SK-N-SH (cell line): ENCODE measurements around the gene GLUL. TPM values are rescaled to one million over a fixed set of nuclear protein-coding genes. Genes with fewer than 3 reads are reported as not detected.

Experiments used
- CTCF ChIA-PET: fragments of 300-600, 350-600 bp; formaldehyde crosslinking; extraction: SDS; loops from one replicate; lab custom pipeline; 2021; lab: Yijun Ruan, JAX
- POLR2A ChIA-PET: fragments of 350-600 bp; sonication (Branson Sonifier 250); formaldehyde crosslinking; extraction: SDS; loops from one replicate; lab custom pipeline; 2020; ENCODE audit warnings: antibody characterized with exemption, inconsistent platforms; lab: Yijun Ruan, JAX
- DNase-seq: peaks from one replicate; pipeline ENCODE4 v3.0.0; 2012
- H2AFZ ChIP-seq: fragments of 200-600 bp; sonication (generic); 2 replicates; pipeline ENCODE4 v1.8.1; 2016; ENCODE audit warnings: antibody characterized with exemption, mild to moderate bottlenecking, low read depth
- H3F3A ChIP-seq: fragments of 200-600 bp; sonication (generic); replicated peaks from 2 replicates; pipeline ENCODE3; 2016; ENCODE audit warnings: antibody characterized with exemption, mild to moderate bottlenecking; ENCODE audit not compliant: insufficient read depth
- H3K27ac ChIP-seq, 2 experiments: fragments of 200-500 bp in 1 of 2; fragments of 200-600 bp in 1 of 2; sonication (Bioruptor generic) in 1 of 2; sonication (generic), shearing (Covaris generic) in 1 of 2; 2 replicates each; pipeline versions ENCODE4 v1.5.1 to v1.6.1; 2014 to 2016; ENCODE audit warnings: low read depth in 2 of 2, inconsistent platforms in 1 of 2, low read length in 1 of 2, mild to moderate bottlenecking in 1 of 2, mixed read lengths in 1 of 2
- H3K27me3 ChIP-seq: fragments of 200-600 bp; sonication (generic), shearing (Covaris generic); 2 replicates; pipeline ENCODE4 v1.6.1; 2016; ENCODE audit warnings: mixed run types; ENCODE audit not compliant: insufficient read depth
- H3K36me3 ChIP-seq, 2 experiments: fragments of 200-500 bp in 1 of 2; fragments of 200-600 bp in 1 of 2; sonication (Bioruptor generic) in 1 of 2; sonication (generic) in 1 of 2; replicated peaks in 1 of 2; 2 replicates each; pipeline versions ENCODE3 to v1.5.1; 2014 to 2016; ENCODE audit warnings: low read length in 1 of 2, mild to moderate bottlenecking in 1 of 2; ENCODE audit not compliant: insufficient read depth in 2 of 2, control insufficient read depth in 1 of 2
- H3K4me1 ChIP-seq, 2 experiments: fragments of 200-500 bp in 1 of 2; fragments of 200-600 bp in 1 of 2; sonication (Bioruptor generic) in 1 of 2; sonication (generic), shearing (Covaris generic) in 1 of 2; 2 replicates each; pipeline versions ENCODE4 v1.5.1 to v1.6.1; 2014 to 2016; ENCODE audit warnings: low read depth in 1 of 2, low read length in 1 of 2, mixed run types in 1 of 2; ENCODE audit not compliant: insufficient read depth in 2 of 2, control insufficient read depth in 1 of 2
- H3K4me2 ChIP-seq: fragments of 200-600 bp; sonication (generic), shearing (Covaris generic); 2 replicates; pipeline ENCODE4 v1.6.1; 2017; ENCODE audit warnings: mixed run types
- H3K4me3 ChIP-seq, 2 experiments: fragments of 200-500 bp in 1 of 2; fragments of 200-600 bp in 1 of 2; sonication (Bioruptor generic) in 1 of 2; sonication (generic), shearing (Covaris generic) in 1 of 2; 2 replicates each; pipeline versions ENCODE4 v1.5.1 to v1.8.1; 2014 to 2016; ENCODE audit warnings: low read depth in 2 of 2, inconsistent platforms in 1 of 2, low read length in 1 of 2, mild to moderate bottlenecking in 1 of 2, mixed read lengths in 1 of 2, moderate library complexity in 1 of 2
- H3K79me2 ChIP-seq: fragments of 200-600 bp; sonication (generic); 2 replicates; pipeline ENCODE4 v1.8.1; 2017; ENCODE audit warnings: mild to moderate bottlenecking; ENCODE audit not compliant: insufficient read depth
- H3K9ac ChIP-seq: fragments of 200-600 bp; sonication (generic); 2 replicates; pipeline ENCODE4 v1.6.1; 2017; ENCODE audit warnings: mixed run types
- H3K9me2 ChIP-seq: fragments of 200-600 bp; sonication (generic); 2 replicates; pipeline ENCODE4 v1.6.1; 2017; ENCODE audit warnings: mixed run types
- H3K9me3 ChIP-seq: fragments of 200-600 bp; sonication (generic); 2 replicates; pipeline ENCODE4 v1.6.1; 2017; ENCODE audit warnings: mixed run types, mild to moderate bottlenecking, moderate library complexity
- H4K20me1 ChIP-seq: fragments of 200-600 bp; sonication (generic); 2 replicates; pipeline ENCODE4 v1.6.1; 2017; ENCODE audit warnings: mild to moderate bottlenecking, mixed run types; ENCODE audit not compliant: insufficient read depth
- CTCF ChIP-seq: fragments of 200-600 bp; sonication (generic); IDR thresholded peaks from 2 replicates; pipeline ENCODE4 v1.6.1; 2017; ENCODE audit warnings: antibody characterized with exemption, mild to moderate bottlenecking, moderate library complexity
- ELF1 ChIP-seq: IDR thresholded peaks from 2 replicates; pipeline ENCODE4 v1.4.0; 2012
- FOXM1 ChIP-seq: IDR thresholded peaks from 2 replicates; pipeline ENCODE4 v1.4.0; 2012; ENCODE audit warnings: low read depth, mild to moderate bottlenecking
- GATA2 ChIP-seq: sonication (generic); formaldehyde crosslinking; IDR thresholded peaks from 2 replicates; pipeline ENCODE4 v1.5.0; 2020; ENCODE audit warnings: mild to moderate bottlenecking, missing genetic modification reagents
- JUND ChIP-seq: IDR thresholded peaks from 2 replicates; pipeline ENCODE4 v1.4.0; 2012
- MAX ChIP-seq: IDR thresholded peaks from 2 replicates; pipeline ENCODE4 v1.4.0; 2012; ENCODE audit warnings: low read depth
- REST ChIP-seq: IDR thresholded peaks from 2 replicates; pipeline ENCODE4 v1.6.1; 2012; ENCODE audit warnings: mild to moderate bottlenecking, low read depth, low read length, moderate library complexity
- SMC3 ChIP-seq: IDR thresholded peaks from 2 replicates; pipeline ENCODE4 v1.6.1; 2012; ENCODE audit warnings: low read depth, low read length, improper control_type of control experiment
- TCF12 ChIP-seq: IDR thresholded peaks from 2 replicates; pipeline ENCODE4 v1.4.0; 2012
- ZBTB33 ChIP-seq: IDR thresholded peaks from 2 replicates; pipeline ENCODE4 v1.4.0; 2012; ENCODE audit warnings: low read depth, borderline replicate concordance
- WGBS: methylation state at CpG from one replicate; pipeline ENCODE4 v1.1.6; 2017; ENCODE audit warnings: low lambda C conversion rate; 5-methylcytosine and 5-hydroxymethylcytosine counted together
- polyA plus RNA-seq, 3 experiments: library from polyadenylated mRNA; depleted of rRNA; stranded (reverse); fragments of >200 nt; gene quantifications; 2 replicates each; pipeline ENCODE4 v1.2.3, GENCODE V29; 2012

Gene GLUL
- polyA plus RNA-seq, 1 of the 3 experiments (the other 2 are of a cell fraction), result 107 TPM

GRCh38 chr1:182385885-182386853 is 5.4 kb downstream of the GLUL start:
- DNase-seq, result no peak
- H3K79me2 ChIP-seq, result peaks cover 41% of the 10 kb centered on the region
- no peak overlapping the region for H3K4me3 ChIP-seq
- H3K27ac ChIP-seq, result no peak overlapping the region
- peaks cover 31% of the 10 kb centered on the region for H4K20me1 ChIP-seq
- peaks cover 0 to 7% of the 10 kb centered on the region in 2 experiments; a peak in 1 of 4 replicates for H3K4me1 ChIP-seq
- WGBS, result 93% methylated on average over 8 of the region's 8 CpGs
- H3F3A ChIP-seq, result peaks cover 11% of the 10 kb centered on the region
- H3K9me2 ChIP-seq, result no peaks in the 10 kb centered on the region
- no peaks in the 10 kb centered on the region for H3K9me3 ChIP-seq
- H3K27me3 ChIP-seq, result no peaks in the 10 kb centered on the region
- no peak overlapping the region for H2AFZ ChIP-seq
- POLR2A ChIA-PET, result no interaction called here
- H3K36me3 ChIP-seq, result peaks cover 49 to 70% of the 10 kb centered on the region in 2 experiments
- no peak overlapping the region for H3K4me2 ChIP-seq
- TF ChIP-seq TCF12 (no peak), JUND (no peak), ELF1 (no peak), SMC3 (no peak), GATA2 (CRISPR knock-in tag) (no peak), FOXM1 (no peak), ZBTB33 (no peak), REST (no peak), MAX (no peak), CTCF (no peak)
- CTCF ChIA-PET, result interaction anchor here (1.8 kb wide), 1 partner anchor 11 kb away, joined by 5 read pairs; no protein-coding TSS in a partner anchor
- no peak overlapping the region for H3K9ac ChIP-seq
